ENCODE measurements around the gene BORCS5.

GRCh38 chr12:12443431-12443878 lies 86.6 kb downstream of the BORCS5 start:
- TF ChIP-seq, protein P1, sequence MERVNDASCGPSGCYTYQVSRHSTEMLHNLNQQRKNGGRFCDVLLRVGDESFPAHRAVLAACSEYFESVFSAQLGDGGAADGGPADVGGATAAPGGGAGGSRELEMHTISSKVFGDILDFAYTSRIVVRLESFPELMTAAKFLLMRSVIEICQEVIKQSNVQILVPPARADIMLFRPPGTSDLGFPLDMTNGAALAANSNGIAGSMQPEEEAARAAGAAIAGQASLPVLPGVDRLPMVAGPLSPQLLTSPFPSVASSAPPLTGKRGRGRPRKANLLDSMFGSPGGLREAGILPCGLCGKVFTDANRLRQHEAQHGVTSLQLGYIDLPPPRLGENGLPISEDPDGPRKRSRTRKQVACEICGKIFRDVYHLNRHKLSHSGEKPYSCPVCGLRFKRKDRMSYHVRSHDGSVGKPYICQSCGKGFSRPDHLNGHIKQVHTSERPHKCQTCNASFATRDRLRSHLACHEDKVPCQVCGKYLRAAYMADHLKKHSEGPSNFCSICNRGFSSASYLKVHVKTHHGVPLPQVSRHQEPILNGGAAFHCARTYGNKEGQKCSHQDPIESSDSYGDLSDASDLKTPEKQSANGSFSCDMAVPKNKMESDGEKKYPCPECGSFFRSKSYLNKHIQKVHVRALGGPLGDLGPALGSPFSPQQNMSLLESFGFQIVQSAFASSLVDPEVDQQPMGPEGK (CRISPR knock-in tag; IDR thresholded peaks at IDR 0.05; ENCODE audit: borderline replicate concordance): no peak
- TF ChIP-seq ZNF70 (CRISPR knock-in tag; IDR thresholded peaks at IDR 0.05): no peak
- no peak for TF ChIP-seq ESRRG (CRISPR knock-in tag; IDR thresholded peaks at IDR 0.05)
- no peak for TF ChIP-seq ARNTL (CRISPR knock-in tag; IDR thresholded peaks at IDR 0.05; ENCODE audit: borderline replicate concordance, low read depth)
- TF ChIP-seq, protein P2, sequence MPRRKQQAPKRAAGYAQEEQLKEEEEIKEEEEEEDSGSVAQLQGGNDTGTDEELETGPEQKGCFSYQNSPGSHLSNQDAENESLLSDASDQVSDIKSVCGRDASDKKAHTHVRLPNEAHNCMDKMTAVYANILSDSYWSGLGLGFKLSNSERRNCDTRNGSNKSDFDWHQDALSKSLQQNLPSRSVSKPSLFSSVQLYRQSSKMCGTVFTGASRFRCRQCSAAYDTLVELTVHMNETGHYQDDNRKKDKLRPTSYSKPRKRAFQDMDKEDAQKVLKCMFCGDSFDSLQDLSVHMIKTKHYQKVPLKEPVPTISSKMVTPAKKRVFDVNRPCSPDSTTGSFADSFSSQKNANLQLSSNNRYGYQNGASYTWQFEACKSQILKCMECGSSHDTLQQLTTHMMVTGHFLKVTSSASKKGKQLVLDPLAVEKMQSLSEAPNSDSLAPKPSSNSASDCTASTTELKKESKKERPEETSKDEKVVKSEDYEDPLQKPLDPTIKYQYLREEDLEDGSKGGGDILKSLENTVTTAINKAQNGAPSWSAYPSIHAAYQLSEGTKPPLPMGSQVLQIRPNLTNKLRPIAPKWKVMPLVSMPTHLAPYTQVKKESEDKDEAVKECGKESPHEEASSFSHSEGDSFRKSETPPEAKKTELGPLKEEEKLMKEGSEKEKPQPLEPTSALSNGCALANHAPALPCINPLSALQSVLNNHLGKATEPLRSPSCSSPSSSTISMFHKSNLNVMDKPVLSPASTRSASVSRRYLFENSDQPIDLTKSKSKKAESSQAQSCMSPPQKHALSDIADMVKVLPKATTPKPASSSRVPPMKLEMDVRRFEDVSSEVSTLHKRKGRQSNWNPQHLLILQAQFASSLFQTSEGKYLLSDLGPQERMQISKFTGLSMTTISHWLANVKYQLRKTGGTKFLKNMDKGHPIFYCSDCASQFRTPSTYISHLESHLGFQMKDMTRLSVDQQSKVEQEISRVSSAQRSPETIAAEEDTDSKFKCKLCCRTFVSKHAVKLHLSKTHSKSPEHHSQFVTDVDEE (CRISPR knock-in tag; IDR thresholded peaks at IDR 0.05): no peak
- TF ChIP-seq TOX (CRISPR knock-in tag; IDR thresholded peaks at IDR 0.05; ENCODE audit: borderline replicate concordance): no peak
- TF ChIP-seq TCF4 (CRISPR knock-in tag; IDR thresholded peaks at IDR 0.05; ENCODE audit: borderline replicate concordance): no peak
- TF ChIP-seq OSR1 (CRISPR knock-in tag; IDR thresholded peaks at IDR 0.05): no peak
- TF ChIP-seq PPARA (CRISPR knock-in tag; IDR thresholded peaks at IDR 0.05; ENCODE audit: borderline replicate concordance): no peak
- no peak for TF ChIP-seq ZFP30 (CRISPR knock-in tag; IDR thresholded peaks at IDR 0.05)
- no peak for TF ChIP-seq CREB5 (CRISPR knock-in tag; IDR thresholded peaks at IDR 0.05; ENCODE audit: low read depth)

All from SK-N-SH treated with all-trans-retinoic acid at 6 μM for 48 hours (cell line).